ENCODE results near the gene QPCT. TPM values are rescaled to one million over a fixed set of nuclear protein-coding genes. Genes with fewer than 3 reads are reported as not detected.

The QPCT gene
- polyA plus RNA-seq, 3 donors = 11.5 to 15.5 (median 12.3) TPM

GRCh38 chr2:37323176-37323780 lies 21.2 kb upstream of the QPCT start:
- DNase-seq = no peak

GRCh38 chr2:37323781-37324535 lies 20.5 kb upstream of the QPCT start:
- DNase-seq = peak; percentile 40

GRCh38 chr2:37324536-37324785 lies 20.0 kb upstream of the QPCT start:
- DNase-seq = peak; percentile 72

- peak; percentile 50 for DNase-seq
Observed at GRCh38 chr2:37324786-37325624, 19.4 kb upstream of the QPCT start, which contains the start of gene PRKD3. PRKD3 (minus strand) TSS chr2:37324833; CDS start chr2:37316524, 8,309 bp downstream.

GRCh38 chr2:37325625-37326071 lies 18.8 kb upstream of the QPCT start:
- DNase-seq = no peak

GRCh38 chr2:37326285-37326684 lies 18.1 kb upstream of the QPCT start:
- DNase-seq = no peak

- DNase-seq = no peak
Observed at GRCh38 chr2:37326866-37327634, 17.4 kb upstream of the QPCT start.

- DNase-seq = no peak
Observed at GRCh38 chr2:37330681-37331080, 13.7 kb upstream of the QPCT start.

- no peak for DNase-seq
Observed at GRCh38 chr2:37332560-37332959, 11.9 kb upstream of the QPCT start.

- DNase-seq = no peak
Observed at GRCh38 chr2:37333256-37333655, 11.2 kb upstream of the QPCT start.

GRCh38 chr2:37335604-37336003 lies 8.8 kb upstream of the QPCT start:
- DNase-seq = no peak

GRCh38 chr2:37337620-37338280 lies 6.7 kb upstream of the QPCT start:
- no peak for DNase-seq

- DNase-seq = no peak
Observed at GRCh38 chr2:37338933-37339332, 5.5 kb upstream of the QPCT start.

- no peak for DNase-seq
Observed at GRCh38 chr2:37340637-37341036, 3.8 kb upstream of the QPCT start.

GRCh38 chr2:37342591-37343220 lies 1.7 kb upstream of the QPCT start:
- DNase-seq = no peak

GRCh38 chr2:37343537-37344434 lies 644 bp upstream of the QPCT start:
- DNase-seq = no peak

GRCh38 chr2:37348155-37348554 lies 3.7 kb downstream of the QPCT start:
- no peak for DNase-seq

GRCh38 chr2:37349231-37349860 lies 4.9 kb downstream of the QPCT start:
- DNase-seq = no peak

- DNase-seq = peak; percentile 56
Observed at GRCh38 chr2:37350034-37350433, 5.6 kb downstream of the QPCT start.
